ENCODE measurements around the gene CLEC4G.
"Not testable (repeated sequence)": the region's sequence is repeated elsewhere in the genome, so short reads cannot be mapped to it uniquely, and the experiment has no call there.

DNA sequence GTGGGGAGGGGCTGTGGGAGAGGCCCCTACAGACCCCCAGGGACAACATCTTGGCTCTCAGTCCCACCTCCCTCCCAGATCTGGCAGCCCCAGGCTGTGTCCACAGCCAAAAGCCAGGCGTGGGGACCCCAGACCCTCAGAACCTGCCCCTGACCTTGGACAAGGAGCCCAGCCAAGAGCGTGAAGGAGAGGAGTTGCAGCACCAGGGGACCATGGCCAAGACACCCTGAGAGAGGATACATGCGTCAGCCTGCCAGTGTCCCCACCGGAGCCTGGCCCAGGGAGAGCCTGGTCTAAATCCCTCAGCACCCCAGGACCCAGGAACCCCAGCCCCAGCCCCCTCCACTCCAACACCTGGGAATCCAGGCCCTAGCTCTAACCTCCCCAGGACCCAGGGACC is 14.4 kb upstream of the CLEC4G start:
- TF ChIP-seq, protein P1, sequence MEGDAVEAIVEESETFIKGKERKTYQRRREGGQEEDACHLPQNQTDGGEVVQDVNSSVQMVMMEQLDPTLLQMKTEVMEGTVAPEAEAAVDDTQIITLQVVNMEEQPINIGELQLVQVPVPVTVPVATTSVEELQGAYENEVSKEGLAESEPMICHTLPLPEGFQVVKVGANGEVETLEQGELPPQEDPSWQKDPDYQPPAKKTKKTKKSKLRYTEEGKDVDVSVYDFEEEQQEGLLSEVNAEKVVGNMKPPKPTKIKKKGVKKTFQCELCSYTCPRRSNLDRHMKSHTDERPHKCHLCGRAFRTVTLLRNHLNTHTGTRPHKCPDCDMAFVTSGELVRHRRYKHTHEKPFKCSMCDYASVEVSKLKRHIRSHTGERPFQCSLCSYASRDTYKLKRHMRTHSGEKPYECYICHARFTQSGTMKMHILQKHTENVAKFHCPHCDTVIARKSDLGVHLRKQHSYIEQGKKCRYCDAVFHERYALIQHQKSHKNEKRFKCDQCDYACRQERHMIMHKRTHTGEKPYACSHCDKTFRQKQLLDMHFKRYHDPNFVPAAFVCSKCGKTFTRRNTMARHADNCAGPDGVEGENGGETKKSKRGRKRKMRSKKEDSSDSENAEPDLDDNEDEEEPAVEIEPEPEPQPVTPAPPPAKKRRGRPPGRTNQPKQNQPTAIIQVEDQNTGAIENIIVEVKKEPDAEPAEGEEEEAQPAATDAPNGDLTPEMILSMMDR (IDR thresholded peaks at IDR 0.05): not testable (repeated sequence)
- not testable (repeated sequence) for TF ChIP-seq POLR2A (IDR thresholded peaks at IDR 0.05)
